Fibroblast of lung (primary cell): ENCODE results near the gene PTGDS. TPM values are rescaled to one million over a fixed set of nuclear protein-coding genes. Genes with fewer than 3 reads are reported as not detected.

ENCODE experiments used
- DNase-seq, 2 donors: peaks; one replicate each; pipeline versions ENCODE4 v3.0.0 to v3.0.0-alpha.2; 2010; ENCODE audit warnings: low read depth in 2 of 2
- H2AFZ ChIP-seq: 2 replicates; pipeline ENCODE4 v1.5.1; 2012; ENCODE audit warnings: low read length, control low read depth, inconsistent platforms
- H3K27ac ChIP-seq: 2 replicates; pipeline ENCODE4 v1.5.1; 2011; ENCODE audit warnings: low read length, control low read depth; ENCODE audit not compliant: insufficient read depth
- H3K27me3 ChIP-seq: 2 replicates; pipeline ENCODE4 v1.5.1; 2011; ENCODE audit warnings: mild to moderate bottlenecking, low read length; ENCODE audit not compliant: control insufficient read depth, insufficient read depth
- H3K36me3 ChIP-seq: 2 replicates; pipeline ENCODE4 v1.5.1; 2011; ENCODE audit warnings: low read length; ENCODE audit not compliant: control insufficient read depth, insufficient read depth
- H3K4me1 ChIP-seq: 2 replicates; pipeline ENCODE4 v1.5.1; 2011; ENCODE audit warnings: low read length; ENCODE audit not compliant: control insufficient read depth, insufficient read depth; ENCODE audit errors: extremely low read depth
- H3K4me2 ChIP-seq: 2 replicates; pipeline ENCODE4 v1.5.1; 2011; ENCODE audit warnings: low read length, control low read depth; ENCODE audit not compliant: insufficient read depth; ENCODE audit errors: extremely low read depth
- H3K4me3 ChIP-seq, 4 experiments: fragments of 200-600 bp in 1 of 4; sonication (generic) in 1 of 4; replicated peaks in 1 of 4; 2 replicates each; pipeline ENCODE4 v1.5.1; 2011 to 2016; ENCODE audit warnings: low read length in 4 of 4, low read depth in 3 of 4, mild to moderate bottlenecking in 3 of 4, control low read depth in 2 of 4, inconsistent platforms in 1 of 4, mixed read lengths in 1 of 4; ENCODE audit not compliant: insufficient read depth in 1 of 4; ENCODE audit errors: control extremely low read depth in 1 of 4
- H3K79me2 ChIP-seq: 2 replicates; pipeline ENCODE4 v1.5.1; 2012; ENCODE audit warnings: mild to moderate bottlenecking, low read length, inconsistent platforms; ENCODE audit not compliant: control insufficient read depth, insufficient read depth
- H3K9ac ChIP-seq: 2 replicates; pipeline ENCODE4 v1.5.1; 2011; ENCODE audit warnings: mild to moderate bottlenecking, low read length, control low read depth; ENCODE audit not compliant: insufficient read depth
- H3K9me3 ChIP-seq: 2 replicates; pipeline ENCODE4 v1.5.1; 2012; ENCODE audit warnings: low read depth, low read length; ENCODE audit not compliant: control insufficient read depth, insufficient read depth
- H4K20me1 ChIP-seq: 2 replicates; pipeline ENCODE4 v1.5.1; 2011; ENCODE audit warnings: low read length; ENCODE audit not compliant: control insufficient read depth, insufficient read depth; ENCODE audit errors: extremely low read depth
- EZH2 ChIP-seq: IDR thresholded peaks from 2 replicates; pipeline ENCODE4 v1.5.1; 2012; ENCODE audit warnings: low read length, control low read depth, mild to moderate bottlenecking; ENCODE audit errors: missing control alignments
- polyA plus RNA-seq, 2 donors: library from polyadenylated mRNA; depleted of rRNA in 1 of 2; stranded (reverse) in 1 of 2; unstranded in 1 of 2; fragments of >200 nt; gene quantifications; 2 replicates each; pipeline ENCODE4 v1.2.1, GENCODE V29; 2011 to 2012; ENCODE audit warnings: missing spikeins in 1 of 2
- total RNA-seq: library from RNA; depleted of rRNA; stranded (reverse); fragments of >200 nt; gene quantifications from 2 replicates; pipeline ENCODE4 v1.2.1, GENCODE V29; 2014
- TF ChIP-seq, protein P1 (sequence below), 2 donors: IDR thresholded peaks in 1 of 2; conservative IDR thresholded peaks in 1 of 2; 1 replicate in 1 of 2; 2 replicates in 1 of 2; pipeline ENCODE4 v1.5.1; 2011 to 2012; ENCODE audit warnings: low read length in 2 of 2, control low read depth in 1 of 2, inconsistent platforms in 1 of 2, low read depth in 1 of 2, mild to moderate bottlenecking in 1 of 2

The PTGDS gene
- total and polyA plus RNA-seq, 2 donors (not counting 1 experiment from before 2014, with no cell fraction given): 4.9 to 90.3 TPM

DNA sequence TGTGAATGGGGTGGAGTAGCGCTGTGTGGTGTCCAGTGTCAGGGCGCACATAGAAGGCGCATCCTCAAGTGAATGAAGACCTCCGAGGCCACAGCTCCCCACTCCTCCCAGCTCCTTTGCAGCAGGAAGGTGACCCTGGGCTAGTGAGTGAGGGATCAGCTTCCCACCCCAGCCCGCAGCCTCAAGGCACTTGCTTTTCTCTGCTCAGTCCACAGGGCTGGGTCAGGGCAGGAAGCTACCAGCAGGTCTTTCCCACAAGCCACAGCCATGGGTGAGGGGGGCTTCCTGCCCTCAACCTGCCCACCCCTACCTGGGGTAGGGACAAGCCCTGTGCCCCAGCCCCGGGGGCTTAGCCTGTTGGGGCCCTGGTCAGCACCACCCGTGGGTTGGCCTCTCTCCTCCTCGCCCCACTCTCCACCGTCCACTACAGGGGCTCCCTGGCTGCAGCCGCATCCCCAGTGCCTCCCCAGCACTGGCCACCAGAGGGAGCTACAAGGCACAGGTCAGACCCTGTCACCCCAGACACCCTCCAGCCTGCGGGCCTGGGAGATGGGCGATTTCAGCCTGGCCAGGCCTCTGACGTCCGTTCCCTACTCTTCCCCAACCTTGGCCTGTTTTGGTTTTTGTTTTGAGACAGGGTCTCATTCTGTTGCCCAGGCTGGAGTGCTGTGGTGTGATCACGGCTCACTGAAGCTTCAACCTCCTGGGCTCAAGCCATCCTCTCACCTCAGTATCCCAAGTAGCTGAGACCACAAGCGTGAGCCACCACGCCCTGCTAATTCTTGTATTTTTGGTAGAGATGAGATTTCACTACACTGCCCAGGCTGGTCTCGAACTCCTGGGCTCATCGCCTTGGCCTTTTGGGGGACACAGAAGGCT lies 52.0 kb downstream of the PTGDS start:
- H3K4me1 ChIP-seq: peaks cover 4% of the 10 kb centered on the region
- H4K20me1 ChIP-seq: no peaks in the 10 kb centered on the region
- no peaks in the 10 kb centered on the region for H3K36me3 ChIP-seq
- no peak overlapping the region for H3K27ac ChIP-seq
- no peak overlapping the region for H2AFZ ChIP-seq
- peak overlapping the region in 1 of 4 experiments; percentile 64 for H3K4me3 ChIP-seq
- no peak overlapping the region for H3K9ac ChIP-seq
- TF ChIP-seq, protein P1, sequence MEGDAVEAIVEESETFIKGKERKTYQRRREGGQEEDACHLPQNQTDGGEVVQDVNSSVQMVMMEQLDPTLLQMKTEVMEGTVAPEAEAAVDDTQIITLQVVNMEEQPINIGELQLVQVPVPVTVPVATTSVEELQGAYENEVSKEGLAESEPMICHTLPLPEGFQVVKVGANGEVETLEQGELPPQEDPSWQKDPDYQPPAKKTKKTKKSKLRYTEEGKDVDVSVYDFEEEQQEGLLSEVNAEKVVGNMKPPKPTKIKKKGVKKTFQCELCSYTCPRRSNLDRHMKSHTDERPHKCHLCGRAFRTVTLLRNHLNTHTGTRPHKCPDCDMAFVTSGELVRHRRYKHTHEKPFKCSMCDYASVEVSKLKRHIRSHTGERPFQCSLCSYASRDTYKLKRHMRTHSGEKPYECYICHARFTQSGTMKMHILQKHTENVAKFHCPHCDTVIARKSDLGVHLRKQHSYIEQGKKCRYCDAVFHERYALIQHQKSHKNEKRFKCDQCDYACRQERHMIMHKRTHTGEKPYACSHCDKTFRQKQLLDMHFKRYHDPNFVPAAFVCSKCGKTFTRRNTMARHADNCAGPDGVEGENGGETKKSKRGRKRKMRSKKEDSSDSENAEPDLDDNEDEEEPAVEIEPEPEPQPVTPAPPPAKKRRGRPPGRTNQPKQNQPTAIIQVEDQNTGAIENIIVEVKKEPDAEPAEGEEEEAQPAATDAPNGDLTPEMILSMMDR (conservative IDR thresholded peaks at IDR 0.05 in 1 of 2, IDR thresholded peaks at IDR 0.05 in 1 of 2; ENCODE audit: low read depth in 1 of 2, low read length in 2 of 2): peak; percentile 78 to 92
- TF ChIP-seq EZH2: no peak
- peak; percentile 26 to 41 for DNase-seq
- no peaks in the 10 kb centered on the region for H3K79me2 ChIP-seq
- H3K4me2 ChIP-seq: no peak overlapping the region
- H3K9me3 ChIP-seq: no peaks in the 10 kb centered on the region
- H3K27me3 ChIP-seq: no peaks in the 10 kb centered on the region

DNA sequence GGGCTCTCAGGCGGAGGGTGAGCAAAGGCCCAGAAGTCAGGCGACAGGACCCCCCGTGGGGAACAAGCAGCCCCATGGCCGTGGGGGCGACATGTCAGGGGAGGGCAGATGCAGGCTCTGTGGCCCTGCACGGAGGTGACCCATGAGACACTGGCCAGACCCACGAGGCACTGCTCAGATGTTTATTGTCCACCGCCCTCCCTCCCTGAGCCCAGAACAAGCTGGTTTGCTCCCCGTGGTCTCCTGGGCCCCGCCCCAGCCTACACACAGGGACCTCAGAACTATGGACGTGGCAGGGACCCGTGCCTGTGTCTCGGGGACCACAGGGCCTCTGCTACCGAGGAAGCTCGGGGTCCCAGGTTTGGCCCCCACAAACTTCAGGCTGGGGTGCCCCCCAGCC lies 52.7 kb downstream of the PTGDS start:
- no peaks in the 10 kb centered on the region for H4K20me1 ChIP-seq
- H3K4me1 ChIP-seq: peaks cover 4% of the 10 kb centered on the region
- no peaks in the 10 kb centered on the region for H3K36me3 ChIP-seq
- H3K9ac ChIP-seq: no peak overlapping the region
- H3K4me3 ChIP-seq: no peak overlapping the region
- no peak overlapping the region for H3K4me2 ChIP-seq
- no peaks in the 10 kb centered on the region for H3K27me3 ChIP-seq
- TF ChIP-seq, protein P1 (conservative IDR thresholded peaks at IDR 0.05 in 1 of 2, IDR thresholded peaks at IDR 0.05 in 1 of 2; ENCODE audit: low read depth in 1 of 2, low read length in 2 of 2): no peak
- TF ChIP-seq EZH2: no peak
- no peaks in the 10 kb centered on the region for H3K9me3 ChIP-seq
- no peak for DNase-seq
- no peaks in the 10 kb centered on the region for H3K79me2 ChIP-seq
- H2AFZ ChIP-seq: no peak overlapping the region
- no peak overlapping the region for H3K27ac ChIP-seq

DNA sequence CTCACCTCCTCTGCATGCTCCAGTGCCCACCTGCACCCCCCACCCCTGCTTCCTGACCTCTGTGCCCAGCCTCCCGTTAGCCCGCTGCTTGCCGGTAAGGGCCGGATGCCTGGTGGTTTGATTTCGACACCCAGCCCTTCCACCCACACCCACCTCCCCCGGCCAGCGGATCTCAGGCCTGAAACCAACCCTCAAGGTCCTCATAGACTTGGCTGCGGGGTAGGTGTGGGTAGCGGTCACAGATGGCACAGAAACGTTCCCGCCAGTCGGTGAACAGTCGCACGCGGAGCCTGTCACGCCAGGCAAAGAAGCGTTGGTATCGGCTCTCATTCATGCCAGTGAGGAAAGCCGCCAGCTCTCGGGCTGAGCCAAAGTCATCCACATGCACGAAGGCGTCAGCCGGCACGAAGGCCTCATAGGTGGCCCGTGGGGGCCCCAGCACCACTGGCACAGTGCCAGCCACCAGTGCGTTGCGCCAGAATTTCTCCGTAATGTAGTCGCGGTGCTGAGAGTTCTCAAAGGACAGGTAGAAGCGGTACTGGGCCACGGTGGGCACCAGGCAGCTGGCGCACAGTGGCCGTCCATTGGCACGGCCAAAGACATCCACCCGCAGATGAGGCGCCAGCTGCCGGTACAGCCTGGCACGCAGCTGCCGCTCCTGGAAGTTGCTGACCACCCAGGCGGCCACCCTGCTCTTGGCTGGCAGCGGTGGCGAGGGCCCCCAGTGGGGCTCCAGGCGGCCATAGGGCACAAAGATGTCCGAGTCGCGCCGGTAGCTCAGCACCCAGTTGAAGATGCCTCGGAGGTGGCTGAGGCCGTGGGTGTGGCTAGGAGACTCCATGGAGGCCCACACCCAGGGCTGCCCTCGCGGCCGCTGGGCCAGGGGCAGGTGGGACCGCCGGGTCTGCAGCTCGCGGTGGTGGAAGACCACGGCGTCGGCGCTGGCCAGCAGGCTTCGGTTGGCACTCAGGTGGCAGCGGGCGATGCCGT lies 53.5 kb downstream of the PTGDS start:
- no peaks in the 10 kb centered on the region for H4K20me1 ChIP-seq
- H3K9ac ChIP-seq: no peak overlapping the region
- H3K27ac ChIP-seq: no peak overlapping the region
- H3K4me3 ChIP-seq: no peak overlapping the region
- H3K27me3 ChIP-seq: no peaks in the 10 kb centered on the region
- H3K9me3 ChIP-seq: no peaks in the 10 kb centered on the region
- no peak for DNase-seq
- H3K4me2 ChIP-seq: no peak overlapping the region
- no peaks in the 10 kb centered on the region for H3K79me2 ChIP-seq
- H3K4me1 ChIP-seq: peaks cover 4% of the 10 kb centered on the region
- H2AFZ ChIP-seq: no peak overlapping the region
- TF ChIP-seq, protein P1 (conservative IDR thresholded peaks at IDR 0.05 in 1 of 2, IDR thresholded peaks at IDR 0.05 in 1 of 2; ENCODE audit: low read depth in 1 of 2, low read length in 2 of 2): no peak
- no peak for TF ChIP-seq EZH2
- H3K36me3 ChIP-seq: no peaks in the 10 kb centered on the region
